ENCODE data around the gene SNRPB2. TPM values are rescaled to one million over a fixed set of nuclear protein-coding genes. Genes with fewer than 3 reads are reported as not detected.

The SNRPB2 gene
- total RNA-seq (76.0 and 81.2 TPM in 2 replicates), polyA plus RNA-seq (29.7 and 43.7 TPM in 2 replicates), polyA minus RNA-seq (19.9 and 20.7 TPM in 2 replicates), Bru-seq, nascent RNA (percentile 88 among the genes with signal in this experiment), BruChase-seq, experiment 1, labeled RNA remaining after a 6-hour chase (percentile 95 among the genes with signal in this experiment), BruChase-seq, experiment 2, labeled RNA remaining after a 2-hour chase (percentile 85 among the genes with signal in this experiment)
- 66.6 and 72.6 TPM in 2 replicates for polyA plus RNA-seq (2011; cell fraction: cytosol; rRNA removed)
- 28.0 and 38.3 TPM in 2 replicates for polyA plus RNA-seq (2011; cell fraction: nucleus; rRNA removed)
- 107 and 138 TPM in 2 replicates for polyA plus RNA-seq (2012)
- polyA minus RNA-seq (2011; cell fraction: cytosol; rRNA and poly(A)+ RNA removed): 15.6 TPM
- 10.9 and 13.5 TPM in 2 replicates for polyA minus RNA-seq (2011; cell fraction: nucleus; rRNA and poly(A)+ RNA removed)
- long read RNA-seq, transcript SNRPB2-202 (7 exons, 1,588 nt): minor isoform, 95 of 408 reads
- long read RNA-seq, transcript SNRPB2-201 (7 exons, 2,452 nt): major isoform, 239 of 408 reads
- long read RNA-seq, partial matches to known transcripts: 61 of 408 reads
- long read RNA-seq, other reads (novel, unspliced or antisense): 13 of 408 reads

DNA sequence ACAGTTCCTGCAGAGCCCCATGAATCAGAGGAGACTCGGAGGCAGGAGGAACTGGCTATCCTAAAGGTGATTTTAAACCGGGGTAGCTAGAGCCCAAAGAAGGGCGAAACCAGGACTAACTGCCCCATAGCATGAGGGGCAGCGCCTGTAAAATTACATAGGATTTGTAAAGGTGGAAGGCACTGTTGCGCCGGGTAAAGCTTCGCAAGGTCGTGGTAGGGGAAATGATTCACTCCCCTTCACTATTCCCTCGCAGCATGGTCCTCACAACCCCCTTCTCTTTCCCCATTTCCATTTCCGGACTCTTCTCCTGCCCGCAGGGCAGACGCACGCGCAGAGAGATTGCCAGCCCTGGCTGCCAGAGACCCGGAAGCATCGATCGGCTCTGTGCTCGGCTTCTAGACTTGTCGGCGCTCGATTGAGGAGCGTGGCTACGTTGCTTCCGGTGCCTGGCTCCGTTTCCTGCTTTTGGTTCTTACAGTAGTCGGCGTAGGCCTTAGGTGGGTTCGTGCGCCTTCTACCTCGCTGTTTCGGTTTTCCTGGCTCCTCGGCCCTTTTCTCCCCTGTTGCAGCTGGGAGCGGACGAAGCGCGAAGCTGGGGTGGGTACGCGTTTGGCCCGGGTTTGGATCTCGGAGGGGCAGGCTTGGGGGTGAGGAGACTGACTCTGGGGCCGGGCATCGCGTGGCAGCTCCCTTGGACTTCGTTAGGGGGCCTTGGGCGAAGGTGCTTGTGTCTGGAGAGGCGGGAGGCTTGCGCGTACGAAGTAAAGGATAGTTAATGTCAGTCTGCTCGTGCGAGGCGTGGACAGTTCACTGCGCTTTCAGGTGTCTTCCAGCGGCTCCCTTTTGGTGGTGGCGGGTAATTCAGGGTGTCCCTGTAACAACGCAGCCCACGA, at the start of gene SNRPB2:
SNRPB2 (plus strand) TSS at position 462 of the 896 bp plus-strand sequence. CDS start 1,677 bp downstream, outside the sequence.
- H3K9me3 ChIP-seq (replicated peaks; ENCODE audit: control insufficient read depth, insufficient read depth, low read length): no peaks in the 10 kb centered on the region
- H3K27ac ChIP-seq (ENCODE audit: insufficient read depth, low read depth, low read length): peak within 1 kb of the TSS; percentile 85
- H3K9ac ChIP-seq (replicated peaks; ENCODE audit: extremely low read depth, insufficient read depth, low read length): peak within 1 kb of the TSS; percentile 97
- peaks cover 3 to 8% of the 10 kb centered on the region in 2 experiments for H3K27me3 ChIP-seq (ENCODE audit: control insufficient read depth in 2 of 2, insufficient read depth in 2 of 2, low read length in 2 of 2)
- H3K4me1 ChIP-seq (ENCODE audit: control insufficient read depth, extremely low read depth, insufficient read depth, low read length): peaks cover 11% of the 10 kb centered on the region
- FAIRE-seq (peak; percentile 91), DNase-seq (ENCODE audit: low read depth, low spot score) (peak; percentile 94)
- H2AFZ ChIP-seq (ENCODE audit: low read depth, low read length): peak within 1 kb of the TSS; percentile 83
- peak within 1 kb of the TSS; percentile 96 for H3K4me2 ChIP-seq (ENCODE audit: insufficient read depth, low read length)
- peak within 1 kb of the TSS; percentile 78 to 94 (median 82) for H3K4me3 ChIP-seq (replicated peaks in 1 of 3; ENCODE audit: insufficient read depth in 1 of 3, low read depth in 1 of 3, low read length in 3 of 3)
- ChIA-PET POLR2A (no interaction called here), CTCF (interaction anchor here (1.1 to 2.0 kb wide), 2 partner anchors 92 to 212 kb away, joined by 3 to 4 read pairs; no protein-coding TSS in a partner anchor)
- TSS peak; percentile 68 for BruUV-seq (replicated peaks)
- H4K20me1 ChIP-seq (replicated peaks; ENCODE audit: control insufficient read depth, extremely low read depth, insufficient read depth, low read length): no peaks in the 10 kb centered on the region
- peak; percentile 90 for TF ChIP-seq POLR2A (IDR thresholded peaks at IDR 0.05; ENCODE audit: low read depth, low read length)
- no peak for TF ChIP-seq GATA2 (IDR thresholded peaks at IDR 0.05; ENCODE audit: insufficient read depth, insufficient read length, low read depth, low read length)
- TF ChIP-seq MYC (IDR thresholded peaks at IDR 0.05; ENCODE audit: low read depth, low read length): no peak
- TF ChIP-seq EZH2 (IDR thresholded peaks at IDR 0.05; ENCODE audit: borderline replicate concordance, low read depth, low read length, severe bottlenecking): no peak
- TF ChIP-seq, protein P1, sequence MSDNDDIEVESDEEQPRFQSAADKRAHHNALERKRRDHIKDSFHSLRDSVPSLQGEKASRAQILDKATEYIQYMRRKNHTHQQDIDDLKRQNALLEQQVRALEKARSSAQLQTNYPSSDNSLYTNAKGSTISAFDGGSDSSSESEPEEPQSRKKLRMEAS (IDR thresholded peaks at IDR 0.05; ENCODE audit: insufficient read depth, insufficient read length): peak; percentile 32
- TF ChIP-seq FOS (IDR thresholded peaks at IDR 0.05; ENCODE audit: borderline replicate concordance, insufficient read depth, low read length): peak; percentile 47
- TF ChIP-seq POLR2AphosphoS5 (IDR thresholded peaks at IDR 0.05; ENCODE audit: insufficient read depth, low read depth, low read length): peak; percentile 89
- TF ChIP-seq, protein P2, sequence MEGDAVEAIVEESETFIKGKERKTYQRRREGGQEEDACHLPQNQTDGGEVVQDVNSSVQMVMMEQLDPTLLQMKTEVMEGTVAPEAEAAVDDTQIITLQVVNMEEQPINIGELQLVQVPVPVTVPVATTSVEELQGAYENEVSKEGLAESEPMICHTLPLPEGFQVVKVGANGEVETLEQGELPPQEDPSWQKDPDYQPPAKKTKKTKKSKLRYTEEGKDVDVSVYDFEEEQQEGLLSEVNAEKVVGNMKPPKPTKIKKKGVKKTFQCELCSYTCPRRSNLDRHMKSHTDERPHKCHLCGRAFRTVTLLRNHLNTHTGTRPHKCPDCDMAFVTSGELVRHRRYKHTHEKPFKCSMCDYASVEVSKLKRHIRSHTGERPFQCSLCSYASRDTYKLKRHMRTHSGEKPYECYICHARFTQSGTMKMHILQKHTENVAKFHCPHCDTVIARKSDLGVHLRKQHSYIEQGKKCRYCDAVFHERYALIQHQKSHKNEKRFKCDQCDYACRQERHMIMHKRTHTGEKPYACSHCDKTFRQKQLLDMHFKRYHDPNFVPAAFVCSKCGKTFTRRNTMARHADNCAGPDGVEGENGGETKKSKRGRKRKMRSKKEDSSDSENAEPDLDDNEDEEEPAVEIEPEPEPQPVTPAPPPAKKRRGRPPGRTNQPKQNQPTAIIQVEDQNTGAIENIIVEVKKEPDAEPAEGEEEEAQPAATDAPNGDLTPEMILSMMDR (IDR thresholded peaks at IDR 0.05; ENCODE audit: extremely low read depth in 1 of 2, insufficient read depth in 1 of 2, low read depth in 1 of 2, low read length in 2 of 2): no peak
- no peak for TF ChIP-seq JUN (IDR thresholded peaks at IDR 0.05; ENCODE audit: borderline replicate concordance, insufficient read depth, insufficient read length, low read depth)
- no peaks in the 10 kb centered on the region for H3K9me1 ChIP-seq (replicated peaks; ENCODE audit: control insufficient read depth, extremely low read depth, insufficient read depth, low read length)
- intact Hi-C loops (cut with micrococcal nuclease): loop anchor here (1.0 kb wide), 1 partner anchor 157 kb away; the partner anchor contains the start of gene KIF16B
- H3K36me3 ChIP-seq (ENCODE audit: control insufficient read depth in 2 of 2, extremely low read depth in 1 of 2, insufficient read depth in 2 of 2, low read length in 2 of 2): peaks cover 7 to 9% of the 10 kb centered on the region in 2 experiments
- dilution Hi-C loops (cut with MboI; ENCODE audit: extremely low pct_ligation_motif_present, low sequenced_read_pairs): no loop called here
- peaks cover 25% of the 10 kb centered on the region for H3K79me2 ChIP-seq (ENCODE audit: control insufficient read depth, insufficient read depth, low read length)
